Measurements from ENCODE around the gene KRT2. TPM values are rescaled to one million over a fixed set of nuclear protein-coding genes. Genes with fewer than 3 reads are reported as not detected.

Gene KRT2
- total and polyA plus RNA-seq, 8 donors, result not detected

- no peak overlapping the region for H3K4me3 ChIP-seq
- WGBS, 5 donors, result 90 to 96% (median 91%) methylated on average over 4 to 5 of the region's 5 CpGs
- TF ChIP-seq POLR2A (IDR thresholded peaks at IDR 0.05) (no peak), CTCF (IDR thresholded peaks at IDR 0.05) (no peak), POLR2AphosphoS5 (IDR thresholded peaks at IDR 0.05) (no peak)
- peaks cover 0 to 5% (median 0%) of the 10 kb centered on the region in 4 donors for H3K4me1 ChIP-seq
- H3K9me3 ChIP-seq, result no peaks in the 10 kb centered on the region
- intact Hi-C loops (cut with DNase I; ENCODE audit: low total_unique reads), result no loop called here
- H3K27me3 ChIP-seq, result peaks cover 0 to 64% (median 23%) of the 10 kb centered on the region in 3 donors
- H3K36me3 ChIP-seq, result no peaks in the 10 kb centered on the region
- H3K27ac ChIP-seq, result no peak overlapping the region
- no peak for DNase-seq
Observed at GRCh38 chr12:52598966-52599365, 53.0 kb downstream of the KRT2 start.

Other genes with a start within 250 kb of the KRT2 start
- gene KRT82, start 245.9 kb downstream of the KRT2 start, total RNA-seq, result not detected
- not detected for gene KRT82, start 245.9 kb downstream of the KRT2 start, polyA plus RNA-seq
- gene KRT75, start 217.8 kb downstream of the KRT2 start, total RNA-seq, result not detected
- not detected for gene KRT75, start 217.8 kb downstream of the KRT2 start, polyA plus RNA-seq
- gene KRT6B, start 200.1 kb downstream of the KRT2 start, total RNA-seq, result under 1 TPM in 1 of 5 donors, not detected in 4; 0.55 TPM
- gene KRT6B, start 200.1 kb downstream of the KRT2 start, polyA plus RNA-seq, result 1 to 10 TPM in 1 of 3 donors, under 1 TPM in 1, not detected in 1; 0.46 to 9.2 TPM
- gene KRT6C, start 178.4 kb downstream of the KRT2 start, total RNA-seq, result under 1 TPM in 1 of 5 donors, not detected in 4; 0.43 TPM
- 10 to 100 TPM in 1 of 3 donors, under 1 TPM in 1, not detected in 1; 0.31 to 12.4 TPM for gene KRT6C, start 178.4 kb downstream of the KRT2 start, polyA plus RNA-seq
- gene KRT6A, start 159.0 kb downstream of the KRT2 start, total RNA-seq, result 10 to 100 TPM in 3 of 5 donors, under 1 TPM in 1, not detected in 1; 0.89 to 83.3 (median 34.3) TPM
- 100 to 1,000 TPM in 1 of 3 donors, 1 to 10 TPM in 2; 1.5 to 260 (median 9.8) TPM for gene KRT6A, start 159.0 kb downstream of the KRT2 start, polyA plus RNA-seq
- gene KRT5, start 131.8 kb downstream of the KRT2 start, total RNA-seq, result 1 to 10 TPM in 1 of 5 donors, under 1 TPM in 1, not detected in 3; 0.89 to 9.0 TPM
- gene KRT5, start 131.8 kb downstream of the KRT2 start, polyA plus RNA-seq, result 1,000 to 10,000 TPM in 1 of 3 donors, 10 to 100 TPM in 1, not detected in 1; 10.2 to 2,165 TPM
- not detected for gene KRT71, start 99.1 kb downstream of the KRT2 start, total RNA-seq
- not detected for gene KRT71, start 99.1 kb downstream of the KRT2 start, polyA plus RNA-seq
- not detected for gene KRT74, start 78.4 kb downstream of the KRT2 start, total RNA-seq
- gene KRT74, start 78.4 kb downstream of the KRT2 start, polyA plus RNA-seq, result under 1 TPM in 1 of 3 donors, not detected in 2; 0.08 TPM
- gene KRT72, start 50.7 kb downstream of the KRT2 start, total RNA-seq, result not detected
- not detected for gene KRT72, start 50.7 kb downstream of the KRT2 start, polyA plus RNA-seq
- gene KRT73, start 33.7 kb downstream of the KRT2 start, total RNA-seq, result not detected
- not detected for gene KRT73, start 33.7 kb downstream of the KRT2 start, polyA plus RNA-seq
- gene KRT1, start 28.2 kb upstream of the KRT2 start, total RNA-seq, result 10 to 100 TPM in 1 of 5 donors, 1 to 10 TPM in 1, under 1 TPM in 1, not detected in 2; 0.37 to 27.8 (median 7.6) TPM
- not detected for gene KRT1, start 28.2 kb upstream of the KRT2 start, polyA plus RNA-seq
- gene KRT77, start 51.3 kb upstream of the KRT2 start, total RNA-seq, result not detected
- gene KRT77, start 51.3 kb upstream of the KRT2 start, polyA plus RNA-seq, result under 1 TPM in 1 of 3 donors, not detected in 2; 0.03 TPM
- gene KRT76, start 125.1 kb upstream of the KRT2 start, total RNA-seq, result not detected
- gene KRT76, start 125.1 kb upstream of the KRT2 start, polyA plus RNA-seq, result not detected
- gene KRT3, start 143.9 kb upstream of the KRT2 start, total RNA-seq, result not detected
- under 1 TPM in 1 of 3 donors, not detected in 2; 0.53 TPM for gene KRT3, start 143.9 kb upstream of the KRT2 start, polyA plus RNA-seq
- 1 to 10 TPM in 2 of 5 donors, not detected in 3; 5.1 to 8.0 TPM for gene KRT4, start 161.9 kb upstream of the KRT2 start, total RNA-seq
- gene KRT4, start 161.9 kb upstream of the KRT2 start, polyA plus RNA-seq, result 1,000 to 10,000 TPM in 1 of 3 donors, 10 to 100 TPM in 1, not detected in 1; 14.4 to 2,693 TPM
- not detected for gene KRT79, start 182.1 kb upstream of the KRT2 start, total RNA-seq
- under 1 TPM in 1 of 3 donors, not detected in 2; 0.15 TPM for gene KRT79, start 182.1 kb upstream of the KRT2 start, polyA plus RNA-seq
- under 1 TPM in 1 of 5 donors, not detected in 4; 0.73 TPM for gene KRT78, start 196.8 kb upstream of the KRT2 start, total RNA-seq
- 10 to 100 TPM in 1 of 3 donors, under 1 TPM in 1, not detected in 1; 0.76 to 98.0 TPM for gene KRT78, start 196.8 kb upstream of the KRT2 start, polyA plus RNA-seq